HG02981 (cell line): ENCODE results near the gene KIAA0319L.
"Not testable (repeated sequence)": the region's sequence is repeated elsewhere in the genome, so short reads cannot be mapped to it uniquely, and the experiment has no call there.

Experiments used
- ATAC-seq: cut with Tn5 transposase; IDR thresholded peaks from one replicate; pipeline ENCODE4 v1.9.1; 2021; ENCODE audit warnings: mild to moderate bottlenecking, moderate library complexity; ENCODE audit not compliant: unreplicated experiment

KIAA0319L gene

DNA sequence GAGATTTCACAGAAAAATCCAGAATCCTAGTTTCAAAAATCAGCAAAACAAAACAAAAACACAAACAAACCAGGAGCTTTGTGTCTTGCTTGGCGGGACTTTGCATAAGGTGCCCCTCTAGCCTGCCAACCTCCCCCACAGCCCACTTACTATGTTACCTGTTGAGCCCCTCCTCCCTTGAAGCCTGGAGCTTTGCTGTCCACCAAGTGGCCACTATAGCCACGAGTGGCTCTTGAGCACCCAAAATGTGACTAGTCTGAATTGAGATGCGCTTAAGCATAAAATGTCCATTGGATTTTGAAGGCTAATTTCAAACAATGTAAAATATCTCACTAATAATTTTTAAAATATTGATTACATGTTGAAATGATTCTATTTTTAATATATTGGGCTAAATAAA lies 28.1 kb upstream of the KIAA0319L start:
- no peak for ATAC-seq

DNA sequence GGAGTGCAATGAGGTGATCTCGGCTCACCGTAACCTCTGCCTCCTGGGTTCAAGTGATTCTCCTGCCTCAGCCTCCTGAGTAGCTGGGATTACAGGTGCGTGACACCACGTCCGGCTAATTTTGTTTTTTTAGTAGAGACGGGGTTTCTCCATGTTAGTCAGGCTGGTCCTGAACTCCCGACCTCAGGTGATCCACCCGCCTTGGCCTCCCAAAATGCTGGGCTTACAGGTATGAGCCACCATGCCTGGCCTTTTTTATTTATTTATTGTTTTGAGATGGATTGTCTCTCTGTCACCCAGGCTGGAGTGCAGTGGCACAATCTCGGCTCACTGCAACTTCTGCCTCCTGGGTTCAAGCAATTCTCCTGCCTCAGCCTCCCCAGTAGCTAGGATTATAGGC lies 24.4 kb upstream of the KIAA0319L start:
- not testable (repeated sequence) for ATAC-seq

DNA sequence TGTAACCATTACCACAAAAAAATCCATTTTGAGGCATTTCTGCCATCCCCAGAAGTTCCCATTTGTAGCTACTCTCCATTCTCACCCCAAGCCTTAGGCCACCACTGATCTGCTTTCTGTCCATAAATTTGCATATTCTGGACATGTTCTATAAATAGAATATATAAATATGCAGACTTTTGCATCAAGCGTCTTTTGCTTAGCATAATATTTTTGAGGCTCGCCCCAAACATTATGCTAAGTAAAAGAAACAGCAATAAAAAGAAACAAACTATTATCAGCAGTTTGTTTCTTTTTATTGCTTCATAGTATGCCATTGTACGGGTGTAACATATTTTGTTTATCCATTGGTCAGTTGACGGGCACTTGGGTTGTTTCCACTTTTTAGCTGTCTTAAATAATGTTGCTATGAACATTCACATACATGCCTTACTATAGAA lies 23.8 kb upstream of the KIAA0319L start:
- no peak for ATAC-seq

DNA sequence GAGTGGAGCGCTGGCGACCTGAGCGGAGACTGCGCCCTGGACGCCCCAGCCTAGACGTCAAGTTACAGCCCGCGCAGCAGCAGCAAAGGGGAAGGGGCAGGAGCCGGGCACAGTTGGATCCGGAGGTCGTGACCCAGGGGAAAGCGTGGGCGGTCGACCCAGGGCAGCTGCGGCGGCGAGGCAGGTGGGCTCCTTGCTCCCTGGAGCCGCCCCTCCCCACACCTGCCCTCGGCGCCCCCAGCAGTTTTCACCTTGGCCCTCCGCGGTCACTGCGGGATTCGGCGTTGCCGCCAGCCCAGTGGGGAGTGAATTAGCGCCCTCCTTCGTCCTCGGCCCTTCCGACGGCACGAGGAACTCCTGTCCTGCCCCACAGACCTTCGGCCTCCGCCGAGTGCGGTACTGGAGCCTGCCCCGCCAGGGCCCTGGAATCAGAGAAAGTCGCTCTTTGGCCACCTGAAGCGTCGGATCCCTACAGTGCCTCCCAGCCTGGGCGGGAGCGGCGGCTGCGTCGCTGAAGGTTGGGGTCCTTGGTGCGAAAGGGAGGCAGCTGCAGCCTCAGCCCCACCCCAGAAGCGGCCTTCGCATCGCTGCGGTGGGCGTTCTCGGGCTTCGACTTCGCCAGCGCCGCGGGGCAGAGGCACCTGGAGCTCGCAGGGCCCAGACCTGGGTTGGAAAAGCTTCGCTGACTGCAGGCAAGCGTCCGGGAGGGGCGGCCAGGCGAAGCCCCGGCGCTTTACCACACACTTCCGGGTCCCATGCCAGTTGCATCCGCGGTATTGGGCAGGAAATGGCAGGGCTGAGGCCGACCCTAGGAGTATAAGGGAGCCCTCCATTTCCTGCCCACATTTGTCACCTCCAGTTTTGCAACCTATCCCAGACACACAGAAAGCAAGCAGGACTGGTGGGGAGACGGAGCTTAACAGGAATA lies 20.1 kb upstream of the KIAA0319L start:
- peak; percentile 66 for ATAC-seq

DNA sequence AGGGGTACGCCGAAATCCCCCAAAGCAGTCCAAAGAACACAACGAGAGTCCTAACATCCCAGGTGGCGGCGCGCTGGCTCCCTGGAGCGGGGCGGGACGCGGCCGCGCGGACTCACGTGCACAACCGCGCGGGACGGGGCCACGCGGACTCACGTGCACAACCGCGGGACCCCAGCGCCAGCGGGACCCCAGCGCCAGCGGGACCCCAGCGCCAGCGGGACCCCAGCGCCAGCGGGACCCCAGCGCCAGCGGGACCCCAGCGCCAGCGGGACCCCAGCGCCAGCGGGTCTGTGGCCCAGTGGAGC lies 19.5 kb upstream of the KIAA0319L start:
- not testable (repeated sequence) for ATAC-seq

DNA sequence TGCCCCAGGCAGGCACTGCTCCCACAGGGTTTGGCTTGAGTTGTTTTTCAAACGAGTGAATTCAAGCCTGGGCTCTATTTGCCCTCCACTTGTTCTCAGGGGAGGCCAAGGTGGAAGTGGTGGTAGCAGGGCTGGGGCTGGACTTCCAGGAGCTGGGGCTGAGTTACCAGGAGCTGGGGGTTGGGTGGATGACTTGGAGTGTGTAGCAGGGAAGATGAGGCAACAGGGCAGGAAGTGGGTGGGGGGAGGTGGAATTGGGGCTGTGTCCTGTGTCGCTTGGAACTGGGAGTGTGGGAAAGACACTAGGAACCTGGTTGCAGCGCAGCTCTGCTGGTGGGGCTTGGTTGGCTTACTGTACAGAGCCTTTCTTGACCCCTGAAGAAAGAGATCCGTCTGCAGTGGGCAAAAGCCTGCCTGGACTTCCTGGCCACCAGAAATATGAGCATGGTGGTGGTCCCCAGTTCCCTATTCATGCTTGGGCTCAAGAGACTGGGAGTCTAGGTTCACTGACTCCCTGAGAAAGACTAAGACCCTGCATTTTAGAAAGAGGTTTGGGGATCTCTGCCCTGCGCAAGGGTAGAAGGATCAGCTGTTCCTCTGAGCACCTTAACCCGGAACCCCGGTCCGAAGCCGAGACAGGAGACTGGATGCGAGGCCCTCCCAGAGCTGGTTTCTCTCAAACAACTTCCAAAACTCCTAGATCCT lies 19.0 kb upstream of the KIAA0319L start:
- no peak for ATAC-seq

DNA sequence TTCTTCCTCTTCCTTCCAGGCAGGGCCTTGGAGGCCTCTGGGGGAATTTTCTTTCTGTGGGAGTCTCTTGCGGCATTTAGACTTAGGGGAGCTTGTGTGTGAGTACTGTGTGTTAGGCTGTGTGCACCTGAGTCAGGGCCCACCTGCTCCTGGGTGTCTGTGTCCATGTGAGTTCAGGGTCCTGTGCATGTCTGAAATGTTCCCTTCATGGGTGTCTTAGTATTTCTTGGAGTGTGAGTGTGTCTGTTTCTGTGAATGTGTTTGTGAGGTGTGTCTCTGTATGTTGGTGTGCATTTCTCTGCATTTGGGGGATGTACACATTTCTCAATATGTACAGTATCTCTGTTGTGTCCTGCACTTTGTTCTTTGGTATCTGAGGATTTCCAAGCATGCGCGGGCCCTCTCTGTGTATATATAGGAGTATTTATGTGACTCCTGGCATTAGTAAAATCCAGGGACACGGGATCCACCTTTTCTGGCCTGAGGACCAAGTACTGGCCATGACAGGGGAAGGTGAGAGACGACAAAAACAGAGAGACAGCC lies 18.3 kb upstream of the KIAA0319L start:
- no peak for ATAC-seq

DNA sequence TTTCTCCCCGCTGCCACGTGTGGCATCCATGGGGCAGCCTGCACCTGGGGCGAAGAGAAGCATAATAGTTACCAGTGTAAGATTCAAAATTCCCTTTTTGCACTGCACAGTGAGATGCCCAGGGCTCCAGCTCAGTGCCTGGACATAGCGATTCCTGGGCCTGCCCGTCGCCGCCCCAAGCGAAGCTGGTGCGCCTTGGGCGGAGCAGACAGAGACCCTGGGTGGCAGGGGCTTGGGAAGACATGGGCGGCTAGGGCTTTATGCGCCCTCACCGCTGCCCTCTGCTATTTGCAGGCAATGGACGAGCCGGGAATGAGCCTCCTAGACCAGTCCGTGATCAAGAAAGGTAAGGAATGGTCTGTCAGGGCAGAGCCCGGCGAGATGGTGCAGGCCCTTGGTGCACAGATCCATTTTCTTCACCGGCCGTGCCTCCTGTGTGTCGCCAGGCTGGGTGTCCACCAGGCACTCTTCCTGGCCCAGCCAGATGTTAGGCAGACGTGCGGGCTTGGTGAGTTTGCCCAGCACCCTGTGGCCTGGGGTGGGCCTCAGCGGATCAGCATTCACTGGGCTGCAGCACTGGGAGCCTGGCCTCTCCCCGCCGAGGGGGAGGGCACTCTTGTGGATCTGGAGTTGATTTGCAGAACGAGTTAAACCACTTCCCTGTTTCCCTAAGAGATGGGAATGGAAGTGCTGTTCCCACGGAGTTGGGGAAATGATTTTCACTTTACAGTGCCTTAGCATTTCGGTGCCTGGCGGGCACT lies 17.6 kb upstream of the KIAA0319L start:
- no peak for ATAC-seq

DNA sequence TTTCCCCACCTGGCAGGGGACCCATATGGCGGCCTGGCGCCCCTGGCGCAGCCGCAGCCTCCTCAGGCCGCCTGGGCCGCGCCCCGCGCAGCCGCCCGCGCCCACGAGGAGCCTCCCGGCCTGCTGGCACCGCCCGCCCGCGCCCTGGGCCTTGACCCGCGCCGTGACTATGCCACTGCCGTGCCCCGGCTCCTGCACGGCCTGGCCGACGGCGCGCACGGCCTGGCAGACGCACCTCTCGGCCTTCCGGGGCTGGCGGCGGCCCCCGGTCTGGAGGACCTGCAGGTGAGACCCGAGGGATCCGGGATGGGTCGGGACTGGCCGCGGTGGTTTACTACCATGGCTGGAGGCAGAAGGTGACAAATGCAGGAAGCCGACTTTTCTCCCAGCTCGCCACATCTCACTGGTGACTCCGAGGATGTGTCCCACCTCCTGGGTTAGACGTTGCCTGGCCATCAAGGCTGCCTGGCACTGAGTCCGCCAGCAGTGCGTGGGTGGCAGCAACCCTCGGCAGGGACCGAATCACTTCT lies 17.0 kb upstream of the KIAA0319L start:
- ATAC-seq: no peak

DNA sequence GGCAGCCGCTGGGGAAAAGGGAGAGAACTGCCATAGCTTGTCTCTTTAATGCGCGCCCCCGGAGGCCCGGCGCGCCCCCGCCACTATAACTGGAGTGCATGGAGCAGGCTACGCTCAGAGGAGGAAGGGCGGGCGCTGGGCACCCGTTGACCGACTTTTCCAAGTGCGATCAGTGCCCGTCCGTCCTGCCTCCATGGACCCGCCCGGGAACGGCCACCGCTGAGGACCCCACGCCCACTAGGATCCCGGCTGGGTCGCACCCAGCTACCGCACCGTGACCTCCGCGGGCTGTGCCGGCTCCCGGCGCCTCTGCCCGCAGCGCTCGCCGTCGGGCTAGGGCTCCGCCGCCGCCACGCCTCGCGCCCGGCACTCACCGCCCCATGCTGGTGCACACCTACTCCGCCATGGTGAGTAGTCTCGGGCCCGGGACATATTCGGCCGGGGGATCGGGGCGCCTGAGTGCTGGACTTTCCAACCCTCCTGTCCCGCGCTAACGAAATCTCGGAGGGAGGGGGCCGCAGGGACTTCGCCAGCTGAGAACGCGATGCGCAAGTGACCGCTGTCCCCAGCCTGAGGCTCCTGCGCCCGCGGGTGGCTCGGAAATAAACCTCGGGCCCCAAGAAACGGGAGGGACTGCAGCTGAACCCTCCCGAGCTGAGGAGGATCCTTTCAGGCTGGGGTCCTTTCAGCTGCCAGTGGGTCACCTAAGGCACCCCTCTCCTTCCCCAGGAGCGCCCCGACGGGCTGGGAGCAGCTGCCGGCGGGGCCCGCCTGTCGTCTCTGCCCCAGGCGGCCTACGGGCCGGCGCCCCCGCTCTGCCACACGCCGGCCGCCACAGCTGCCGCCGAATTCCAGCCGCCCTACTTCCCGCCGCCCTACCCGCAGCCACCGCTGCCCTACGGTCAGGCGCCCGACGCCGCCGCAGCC lies 16.3 kb upstream of the KIAA0319L start, which contains the start of gene TFAP2E:
TFAP2E (plus strand) TSS at position 117 of the 927 bp plus-strand sequence; CDS start at position 381, 264 bp downstream.
- ATAC-seq: no peak

DNA sequence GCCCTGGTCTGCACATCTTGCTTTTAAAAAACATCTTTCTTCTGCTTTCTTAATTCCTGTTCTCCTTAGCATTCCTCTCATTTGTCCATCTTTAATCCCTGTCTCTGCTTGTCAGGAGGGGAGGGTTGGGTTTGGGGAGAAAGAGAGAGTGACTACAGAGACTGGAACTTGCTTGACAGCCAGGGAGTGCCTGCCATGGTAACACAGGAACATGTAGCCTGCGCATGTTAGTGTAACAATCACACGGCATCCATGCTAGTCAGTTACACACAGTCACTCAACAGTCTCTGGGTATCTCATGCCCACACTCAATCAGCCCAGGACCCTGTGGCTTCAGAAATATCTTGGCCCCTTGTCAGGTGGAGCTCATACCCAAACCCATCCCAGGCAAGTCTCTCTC lies 15.1 kb upstream of the KIAA0319L start:
- ATAC-seq: no peak

DNA sequence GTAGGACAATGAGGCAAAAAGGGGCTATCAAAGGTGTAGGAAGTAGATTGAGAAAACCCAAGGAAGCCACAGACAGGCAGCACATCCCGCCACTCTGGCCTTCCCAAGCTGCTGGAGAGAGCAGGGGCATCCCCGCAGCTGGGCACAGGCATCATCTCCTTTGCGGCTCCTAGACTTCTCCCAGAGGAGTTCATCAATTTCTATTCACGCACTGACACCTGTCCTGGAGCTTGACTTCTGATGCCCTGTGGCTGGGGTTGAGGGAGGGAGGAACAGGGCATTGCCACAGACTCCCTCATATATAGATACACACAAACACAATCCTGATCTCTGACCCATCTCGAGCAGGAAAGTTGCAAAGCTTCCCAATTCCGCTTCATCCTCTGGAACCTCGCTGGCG lies 14.1 kb upstream of the KIAA0319L start:
- no peak for ATAC-seq

DNA sequence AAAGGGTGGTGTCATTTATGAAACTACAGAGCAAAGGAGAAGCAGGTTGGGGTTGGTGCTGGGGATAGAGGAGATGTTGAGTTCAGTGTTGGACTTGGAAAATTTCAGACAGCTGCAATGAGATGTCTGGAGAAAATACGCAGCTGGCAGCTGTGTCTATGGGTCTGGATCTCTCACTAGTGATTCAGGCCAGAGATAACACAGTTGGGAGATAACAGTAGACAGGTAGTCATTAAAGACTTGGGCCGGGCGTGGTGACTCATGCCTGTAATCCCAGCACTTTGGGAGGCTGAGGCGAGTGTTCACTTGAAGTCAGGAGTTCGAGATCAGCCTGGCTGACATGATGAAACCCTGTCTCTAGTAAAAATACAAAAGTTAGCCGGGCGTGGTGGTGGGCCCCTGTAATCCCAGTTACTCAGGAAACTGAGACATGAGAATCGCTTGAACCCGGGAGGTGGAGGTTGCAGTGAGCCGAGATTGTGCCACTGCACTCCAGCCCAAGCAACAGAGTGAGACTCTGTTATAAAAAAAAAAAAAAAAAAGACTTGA lies 13.5 kb upstream of the KIAA0319L start:
- ATAC-seq: no peak

DNA sequence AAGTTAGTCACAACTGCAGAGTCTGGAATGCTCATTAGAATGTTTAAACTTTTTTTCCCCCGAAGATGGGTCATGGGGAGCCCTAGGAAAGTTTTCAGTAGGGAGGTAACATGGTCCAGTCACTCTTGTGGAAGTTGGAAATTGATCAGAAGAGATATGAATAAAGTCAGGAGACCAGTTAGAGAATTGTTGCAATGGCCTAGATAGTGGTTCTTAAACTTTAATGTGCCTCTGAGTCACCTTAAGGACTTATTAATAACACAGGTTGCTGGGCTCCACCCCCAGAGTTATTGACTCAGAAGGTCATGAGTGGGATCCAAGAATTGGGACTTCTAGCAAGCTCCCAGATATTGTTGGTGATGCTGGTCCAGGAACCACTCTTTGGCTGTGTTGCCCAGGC lies 12.7 kb upstream of the KIAA0319L start:
- no peak for ATAC-seq

DNA sequence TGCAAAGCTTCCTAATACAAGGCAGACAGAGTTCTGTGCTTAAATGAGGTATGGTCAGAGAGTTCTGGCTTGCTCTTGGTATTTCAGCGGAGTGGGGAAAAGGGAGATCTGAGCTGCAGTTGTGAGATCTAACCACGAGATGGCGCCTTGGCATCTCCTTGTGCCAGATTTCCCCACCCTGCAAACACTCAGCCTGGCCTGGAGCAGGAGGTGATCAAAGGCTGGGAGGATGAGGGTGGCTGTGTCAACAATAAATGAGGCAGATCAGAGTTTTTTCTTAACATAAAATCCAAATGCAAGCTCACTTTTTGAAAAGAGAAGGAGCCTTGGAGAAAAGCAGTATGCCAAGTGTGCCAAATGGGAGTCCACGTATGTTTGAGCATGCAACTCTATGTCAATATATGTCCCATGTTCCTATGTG lies 11.8 kb upstream of the KIAA0319L start:
- no peak for ATAC-seq

DNA sequence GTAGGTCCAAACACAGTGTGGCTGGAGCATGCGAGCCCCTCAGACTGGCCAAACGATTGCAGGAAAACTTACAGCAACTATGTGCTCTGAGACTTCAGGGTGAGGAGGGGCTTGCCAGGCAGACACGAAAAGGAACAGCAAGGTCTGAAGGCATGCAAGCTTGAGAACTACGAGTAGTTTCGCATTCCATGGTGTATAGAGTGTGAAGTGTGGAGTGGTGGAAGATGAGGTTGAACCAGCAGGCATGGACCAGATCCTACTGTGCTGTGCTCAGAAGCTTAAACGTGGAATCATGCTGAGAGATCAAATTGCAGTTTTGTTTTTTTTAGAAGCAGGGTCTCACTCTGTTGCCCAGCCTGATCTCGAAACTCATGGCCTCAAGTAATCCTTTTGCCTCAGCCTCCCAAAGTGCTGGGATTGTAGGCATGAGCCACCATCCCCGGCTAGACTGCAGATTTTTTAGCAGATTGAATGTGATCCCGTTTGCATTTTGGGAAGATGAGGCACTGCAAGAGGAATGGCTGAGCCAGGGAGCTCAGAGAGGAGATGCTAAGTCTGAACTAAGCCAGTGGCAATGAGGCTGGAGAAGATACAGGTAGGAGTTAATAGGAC lies 10.8 kb upstream of the KIAA0319L start:
- ATAC-seq: no peak

DNA sequence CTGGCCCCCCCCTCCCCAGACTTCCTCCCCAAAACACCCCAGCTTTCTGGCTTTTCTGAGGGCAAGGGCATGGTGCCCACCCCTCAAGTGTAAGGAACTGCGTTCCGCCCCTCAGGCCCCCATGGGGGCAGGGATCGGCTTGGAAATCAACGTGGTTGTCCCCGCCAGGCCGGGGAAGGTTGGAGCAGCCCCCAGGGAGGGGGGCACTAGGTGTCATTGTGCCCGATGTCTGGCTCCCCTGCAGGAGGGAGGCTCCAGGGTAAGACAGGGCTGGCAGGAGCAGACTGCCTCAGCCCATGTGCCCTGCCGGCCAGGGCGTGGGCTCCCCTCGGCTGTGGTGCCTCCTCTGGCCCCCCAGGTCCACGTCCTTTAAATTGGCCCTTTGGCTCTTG lies 8.5 kb upstream of the KIAA0319L start:
- no peak for ATAC-seq

DNA sequence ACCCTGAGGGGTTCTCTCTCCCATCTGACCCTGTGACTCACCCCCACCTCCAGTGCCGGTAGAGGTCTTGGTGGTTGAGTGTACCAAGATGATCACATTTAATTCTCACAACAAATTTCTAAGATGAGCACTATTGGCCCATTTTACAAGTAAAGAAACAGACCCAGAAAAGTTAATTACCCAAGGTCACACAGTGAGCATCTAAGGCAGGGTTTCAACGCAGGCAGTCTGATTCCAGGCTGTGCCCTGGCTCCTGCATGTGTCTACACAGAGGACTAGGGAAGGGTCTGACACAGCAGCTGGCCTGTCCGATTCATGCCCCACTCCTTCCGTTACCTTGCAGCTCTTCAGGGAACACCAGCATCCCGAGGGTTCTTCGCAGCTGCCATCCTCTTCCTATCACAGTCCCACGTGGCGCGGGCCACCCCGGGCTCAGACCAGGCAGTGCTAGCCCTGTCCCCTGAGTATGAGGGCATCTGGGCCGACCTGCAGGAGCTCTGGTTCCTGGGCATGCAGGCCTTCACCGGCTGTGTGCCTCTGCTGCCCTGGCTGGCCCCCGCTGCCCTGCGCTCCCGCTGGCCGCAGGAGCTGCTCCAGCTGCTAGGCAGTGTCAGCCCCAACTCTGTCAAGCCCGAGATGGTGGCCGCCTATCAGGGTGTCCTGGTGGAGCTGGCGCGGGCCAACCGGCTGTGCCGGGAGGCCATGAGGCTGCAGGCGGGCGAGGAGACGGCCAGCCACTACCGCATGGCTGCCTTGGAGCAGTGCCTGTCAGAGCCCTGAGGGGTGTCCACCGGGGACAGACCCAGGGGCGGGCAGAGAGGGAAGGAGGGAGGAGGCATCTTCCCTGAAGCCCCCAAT lies 7.9 kb upstream of the KIAA0319L start:
- ATAC-seq: no peak
